Activated CD4-positive, CD25-positive, alpha-beta regulatory T cell treated with anti-CD3 and anti-CD28 coated beads, Interleukin-2, amount 50 U/mL, for 72 hours (primary cell): ENCODE measurements around the gene CCBE1.
"Not testable (repeated sequence)": the region's sequence is repeated elsewhere in the genome, so short reads cannot be mapped to it uniquely, and the experiment has no call there.

Source experiments
- DNase-seq: peaks from one replicate; pipeline ENCODE4 v3.0.0; 2021

The CCBE1 gene

GRCh38 chr18:59520562-59521355 lies 176.5 kb downstream of the CCBE1 start:
- no peak for DNase-seq

- DNase-seq, result no peak
Measured at GRCh38 chr18:59518705-59519104, 178.5 kb downstream of the CCBE1 start.

GRCh38 chr18:59517446-59518165 lies 179.6 kb downstream of the CCBE1 start:
- no peak for DNase-seq

- no peak for DNase-seq
Measured at GRCh38 chr18:59516356-59517155, 180.7 kb downstream of the CCBE1 start.

GRCh38 chr18:59515956-59516355 lies 181.3 kb downstream of the CCBE1 start:
- not testable (repeated sequence) for DNase-seq

GRCh38 chr18:59515147-59515546 lies 182.1 kb downstream of the CCBE1 start:
- DNase-seq, result no peak

GRCh38 chr18:59514203-59514602 lies 183.0 kb downstream of the CCBE1 start:
- DNase-seq, result no peak

GRCh38 chr18:59512025-59512755 lies 185.0 kb downstream of the CCBE1 start:
- no peak for DNase-seq

- DNase-seq, result no peak
Measured at GRCh38 chr18:59509481-59510442, 187.5 kb downstream of the CCBE1 start.

- no peak for DNase-seq
Measured at GRCh38 chr18:59505356-59505755, 191.9 kb downstream of the CCBE1 start.

- no peak for DNase-seq
Measured at GRCh38 chr18:59502274-59503175, 194.7 kb downstream of the CCBE1 start.

- no peak for DNase-seq
Measured at GRCh38 chr18:59501920-59502273, 195.3 kb downstream of the CCBE1 start.

- DNase-seq, result no peak
Measured at GRCh38 chr18:59500765-59501164, 196.5 kb downstream of the CCBE1 start.

- no peak for DNase-seq
Measured at GRCh38 chr18:59498506-59499086, 198.6 kb downstream of the CCBE1 start.

GRCh38 chr18:59492756-59493421 lies 204.3 kb downstream of the CCBE1 start:
- no peak for DNase-seq

GRCh38 chr18:59488899-59489298 lies 208.3 kb downstream of the CCBE1 start:
- DNase-seq, result no peak

GRCh38 chr18:59485382-59485781 lies 211.8 kb downstream of the CCBE1 start:
- no peak for DNase-seq

GRCh38 chr18:59484561-59485328 lies 212.5 kb downstream of the CCBE1 start:
- DNase-seq, result no peak

- DNase-seq, result no peak
Measured at GRCh38 chr18:59484131-59484530, 213.1 kb downstream of the CCBE1 start.
